ENCODE results near the gene ANKRD13A. TPM values are rescaled to one million over a fixed set of nuclear protein-coding genes. Genes with fewer than 3 reads are reported as not detected.
"Not testable (repeated sequence)": the region's sequence is repeated elsewhere in the genome, so short reads cannot be mapped to it uniquely, and the experiment has no call there.

The ANKRD13A gene
- total RNA-seq, 4 donors from 2014 or later: 96.1 to 189 (median 115) TPM

- Histone ChIP-seq H3K4me3 (peak overlapping the region in 1 of 4 donors; percentile 22), H3K27me3 (no peaks in the 10 kb centered on the region), H3K9me3 (no peaks in the 10 kb centered on the region), H3K4me1 (peaks cover 0 to 17% (median 6%) of the 10 kb centered on the region in 4 donors), H3K36me3 (no peaks in the 10 kb centered on the region), H3K27ac (peak overlapping the region; percentile 12 to 70 (median 42))
- DNase-seq: peak; percentile 63
- 54 to 80% methylated on average over 2 to 24 of the region's 24 CpGs for WGBS, 2 donors (ENCODE audit: low coverage in 1 of 2)
- in situ Hi-C loops (cut with MboI; ENCODE audit: low pct_ligation_motif_present in 1 of 4, low pct_unique_long_range_greater_than_20kb in 1 of 4, low sequenced_read_pairs in 3 of 4): loop anchor here in 1 of 4 donors (25.0 kb wide), 1 partner anchor 533 kb away; the partner anchor contains the start of gene TCTN1
- intact Hi-C loops (cut with DNase I; ENCODE audit: low total_unique reads): no loop called here
- TF ChIP-seq POLR2AphosphoS5 (IDR thresholded peaks at IDR 0.05): no peak
- TF ChIP-seq CTCF (IDR thresholded peaks at IDR 0.05): no peak
- peak; percentile 11 for TF ChIP-seq POLR2A (IDR thresholded peaks at IDR 0.05)
- TF ChIP-seq EP300 (IDR thresholded peaks at IDR 0.05; ENCODE audit: low read depth): no peak
Measured at GRCh38 chr12:110079477-110080400, 80.5 kb downstream of the ANKRD13A start.

- Histone ChIP-seq H3K9me3 (no peaks in the 10 kb centered on the region), H3K27me3 (no peaks in the 10 kb centered on the region), H3K4me3 (no peak overlapping the region), H3K36me3 (no peaks in the 10 kb centered on the region), H3K27ac (peak overlapping the region in 1 of 4 donors; percentile 70), H3K4me1 (peaks cover 0 to 17% (median 6%) of the 10 kb centered on the region in 4 donors)
- intact Hi-C loops (cut with DNase I; ENCODE audit: low total_unique reads) (no loop called here), in situ Hi-C loops (cut with MboI; ENCODE audit: low pct_ligation_motif_present in 1 of 4, low pct_unique_long_range_greater_than_20kb in 1 of 4, low sequenced_read_pairs in 3 of 4) (loop anchor here in 1 of 4 donors (25.0 kb wide), 1 partner anchor 532 kb away; the partner anchor contains the start of gene TCTN1)
- TF ChIP-seq POLR2A (IDR thresholded peaks at IDR 0.05) (no peak), POLR2AphosphoS5 (IDR thresholded peaks at IDR 0.05) (no peak), CTCF (IDR thresholded peaks at IDR 0.05) (no peak), EP300 (IDR thresholded peaks at IDR 0.05; ENCODE audit: low read depth) (no peak)
- 62% methylated on average over 7 of the region's 7 CpGs; no CpG with 5 or more reads in 1 of the 2 donors for WGBS, 2 donors (ENCODE audit: low coverage in 1 of 2)
- peak; percentile 19 for DNase-seq
Measured at GRCh38 chr12:110080410-110080809, 81.2 kb downstream of the ANKRD13A start.

- H3K4me3 ChIP-seq: no peak overlapping the region
- intact Hi-C loops (cut with DNase I; ENCODE audit: low total_unique reads): no loop called here
- peaks cover 0 to 12% (median 6%) of the 10 kb centered on the region in 4 donors for H3K4me1 ChIP-seq
- no peaks in the 10 kb centered on the region for H3K36me3 ChIP-seq
- no peak for DNase-seq
- H3K27me3 ChIP-seq: no peaks in the 10 kb centered on the region
- TF ChIP-seq EP300 (IDR thresholded peaks at IDR 0.05; ENCODE audit: low read depth) (no peak), POLR2A (IDR thresholded peaks at IDR 0.05) (no peak), CTCF (IDR thresholded peaks at IDR 0.05) (no peak), POLR2AphosphoS5 (IDR thresholded peaks at IDR 0.05) (no peak)
- no peaks in the 10 kb centered on the region for H3K9me3 ChIP-seq
- in situ Hi-C loops (cut with MboI; ENCODE audit: low pct_ligation_motif_present in 1 of 4, low pct_unique_long_range_greater_than_20kb in 1 of 4, low sequenced_read_pairs in 3 of 4): loop anchor here in 1 of 4 donors (25.0 kb wide), 1 partner anchor 528 kb away; the partner anchor contains the start of gene TCTN1
- no peak overlapping the region for H3K27ac ChIP-seq
- WGBS, 2 donors (ENCODE audit: low coverage in 1 of 2): 80 to 85% methylated on average over 1 to 4 of the region's 4 CpGs
Measured at GRCh38 chr12:110084314-110085015, 85.2 kb downstream of the ANKRD13A start.

- intact Hi-C loops (cut with DNase I; ENCODE audit: low total_unique reads); H3K4me3 ChIP-seq; DNase-seq; H3K27me3 ChIP-seq; H3K27ac ChIP-seq; H3K4me1 ChIP-seq; H3K36me3 ChIP-seq; H3K9me3 ChIP-seq: not testable (repeated sequence)
- 70 to 78% methylated on average over 4 to 6 of the region's 6 CpGs for WGBS, 2 donors (ENCODE audit: low coverage in 1 of 2)
- in situ Hi-C loops (cut with MboI; ENCODE audit: low pct_ligation_motif_present in 1 of 4, low pct_unique_long_range_greater_than_20kb in 1 of 4, low sequenced_read_pairs in 3 of 4): loop anchor here in 1 of 4 donors (25.0 kb wide), 1 partner anchor 524 kb away; the partner anchor contains the start of gene TCTN1
Measured at GRCh38 chr12:110088216-110088615, 89.0 kb downstream of the ANKRD13A start.

Measured in transverse colon (tissue), 4 donors.